CD14-positive monocyte (primary cell): ENCODE results near the gene ST7L. TPM values are rescaled to one million over a fixed set of nuclear protein-coding genes. Genes with fewer than 3 reads are reported as not detected.
"Not testable (repeated sequence)": the region's sequence is repeated elsewhere in the genome, so short reads cannot be mapped to it uniquely, and the experiment has no call there.

Source experiments
- DNase-seq, 3 donors: peaks; one replicate each; pipeline ENCODE4 v3.0.0-alpha.2; 2011 to 2022
- H2AFZ ChIP-seq: 2 replicates; pipeline ENCODE4 v1.6.0; 2012; ENCODE audit warnings: mild to moderate bottlenecking, low read depth, low read length, inconsistent platforms; ENCODE audit not compliant: insufficient read depth, poor library complexity, severe bottlenecking
- H3K27ac ChIP-seq, 2 donors: 1 replicate in 1 of 2; 2 replicates in 1 of 2; pipeline ENCODE4 v1.5.1; 2012 to 2013; ENCODE audit warnings: low read length in 2 of 2, control low read depth in 1 of 2, inconsistent platforms in 1 of 2, low read depth in 1 of 2, mild to moderate bottlenecking in 1 of 2
- H3K27me3 ChIP-seq, 2 donors: one replicate each; pipeline versions ENCODE4 v1.6.0 to v1.6.1; 2011 to 2013; ENCODE audit warnings: low read length in 2 of 2; ENCODE audit not compliant: control insufficient read depth in 2 of 2, insufficient read depth in 2 of 2
- H3K36me3 ChIP-seq, 2 donors: replicated peaks in 1 of 2; 1 replicate in 1 of 2; 2 replicates in 1 of 2; pipeline versions ENCODE4 v1.5.1 to v1.6.1; 2012 to 2013; ENCODE audit warnings: low read length in 2 of 2, control low read depth in 1 of 2, inconsistent platforms in 1 of 2, mild to moderate bottlenecking in 1 of 2; ENCODE audit not compliant: insufficient read depth in 2 of 2, control insufficient read depth in 1 of 2
- H3K4me1 ChIP-seq, 2 donors: 1 replicate in 1 of 2; 2 replicates in 1 of 2; pipeline versions ENCODE4 v1.5.1 to v1.6.1; 2012 to 2013; ENCODE audit warnings: low read length in 2 of 2, control low read depth in 1 of 2, inconsistent platforms in 1 of 2, mild to moderate bottlenecking in 1 of 2, moderate library complexity in 1 of 2; ENCODE audit not compliant: insufficient read depth in 2 of 2, control insufficient read depth in 1 of 2
- H3K4me2 ChIP-seq: replicated peaks from 2 replicates; pipeline ENCODE3; 2012; ENCODE audit warnings: low read length, moderate library complexity, mild to moderate bottlenecking; ENCODE audit not compliant: poor library complexity, severe bottlenecking; ENCODE audit errors: extremely low read depth
- H3K4me3 ChIP-seq, 3 experiments: fragments of 200-600 bp in 1 of 3; sonication (generic) in 1 of 3; replicated peaks in 1 of 3; 1 replicate in 2 of 3; 2 replicates in 1 of 3; pipeline ENCODE4 v1.5.1; 2011 to 2013; ENCODE audit warnings: low read length in 3 of 3, mild to moderate bottlenecking in 3 of 3, control low read depth in 2 of 3, low read depth in 2 of 3, inconsistent platforms in 1 of 3, moderate library complexity in 1 of 3
- H3K79me2 ChIP-seq: 2 replicates; pipeline ENCODE4 v1.6.0; 2012; ENCODE audit warnings: mild to moderate bottlenecking, control low read depth, inconsistent platforms, low read length, moderate library complexity; ENCODE audit not compliant: insufficient read depth
- H3K9ac ChIP-seq: 2 replicates; pipeline ENCODE4 v1.6.0; 2017; ENCODE audit warnings: low read length, mild to moderate bottlenecking; ENCODE audit not compliant: insufficient read depth, poor library complexity, severe bottlenecking
- H3K9me3 ChIP-seq, 2 donors: replicated peaks in 1 of 2; 1 replicate in 1 of 2; 2 replicates in 1 of 2; pipeline versions ENCODE4 v1.5.1 to v1.6.1; 2012 to 2013; ENCODE audit warnings: low read length in 2 of 2, control low read depth in 1 of 2; ENCODE audit not compliant: control insufficient read depth in 1 of 2, insufficient read depth in 1 of 2
- H4K20me1 ChIP-seq: 2 replicates; pipeline ENCODE4 v1.6.0; 2012; ENCODE audit warnings: mild to moderate bottlenecking, low read length, control low read depth, moderate library complexity; ENCODE audit not compliant: insufficient read depth
- H3K27ac Mint-ChIP-seq, 7 donors: one replicate each; pipeline ENCODE4 v1.8.0; 2020; ENCODE audit warnings: mild to moderate bottlenecking in 7 of 7, mixed read lengths in 7 of 7, moderate library complexity in 6 of 7, inconsistent platforms in 2 of 7
- H3K27me3 Mint-ChIP-seq, 3 donors: one replicate each; pipeline ENCODE4 v1.8.0; 2021 to 2022; ENCODE audit warnings: low read depth in 3 of 3, mild to moderate bottlenecking in 3 of 3, mixed read lengths in 3 of 3, moderate library complexity in 3 of 3, inconsistent platforms in 1 of 3
- H3K36me3 Mint-ChIP-seq, 2 donors: one replicate each; pipeline ENCODE4 v1.8.0; 2020; ENCODE audit warnings: mixed read lengths in 2 of 2, inconsistent platforms in 1 of 2, mild to moderate bottlenecking in 1 of 2
- H3K4me1 Mint-ChIP-seq: one replicate; pipeline ENCODE4 v1.8.0; 2020; ENCODE audit warnings: mild to moderate bottlenecking, mixed read lengths
- H3K4me3 Mint-ChIP-seq, 2 donors: one replicate each; pipeline ENCODE4 v1.8.0; 2020; ENCODE audit warnings: mild to moderate bottlenecking in 2 of 2, mixed read lengths in 2 of 2, moderate library complexity in 1 of 2
- H3K9me3 Mint-ChIP-seq, 7 donors: one replicate each; pipeline ENCODE4 v1.8.0; 2020 to 2022; ENCODE audit warnings: mixed read lengths in 7 of 7, mild to moderate bottlenecking in 6 of 7, moderate library complexity in 6 of 7, inconsistent platforms in 2 of 7
- WGBS: methylation state at CpG from one replicate; pipeline ENCODE4 v1.1.5; 2013; ENCODE audit warnings: missing lambda C conversion rate; ENCODE audit not compliant: insufficient coverage; 5-methylcytosine and 5-hydroxymethylcytosine counted together
- intact Hi-C, 2 donors: fragments of 100-400 bp; cut with micrococcal nuclease; formaldehyde crosslinking; loops; one replicate each; pipeline versions ENCODE4 v1.15.0 to v1.15.1; 2023
- polyA plus RNA-seq, 3 donors: library from polyadenylated mRNA; depleted of rRNA in 1 of 3; unstranded in 2 of 3; stranded (reverse) in 1 of 3; fragments of 300-500 nt in 2 of 3; fragments of >200 nt in 1 of 3; fragmentation: Illumina TruSeq in 2 of 3; gene quantifications; 1 replicate in 2 of 3; 2 replicates in 1 of 3; pipeline ENCODE4 v1.2.3, GENCODE V29; 2012 to 2021
- TF ChIP-seq, protein P1 (sequence below): fragments of 200-600 bp; IDR thresholded peaks from one replicate; pipeline ENCODE4 v1.8.0; 2022; ENCODE audit warnings: antibody characterized with exemption, mild to moderate bottlenecking

The ST7L gene
- polyA plus RNA-seq, 3 donors = 5.4 to 10.0 (median 6.1) TPM

DNA sequence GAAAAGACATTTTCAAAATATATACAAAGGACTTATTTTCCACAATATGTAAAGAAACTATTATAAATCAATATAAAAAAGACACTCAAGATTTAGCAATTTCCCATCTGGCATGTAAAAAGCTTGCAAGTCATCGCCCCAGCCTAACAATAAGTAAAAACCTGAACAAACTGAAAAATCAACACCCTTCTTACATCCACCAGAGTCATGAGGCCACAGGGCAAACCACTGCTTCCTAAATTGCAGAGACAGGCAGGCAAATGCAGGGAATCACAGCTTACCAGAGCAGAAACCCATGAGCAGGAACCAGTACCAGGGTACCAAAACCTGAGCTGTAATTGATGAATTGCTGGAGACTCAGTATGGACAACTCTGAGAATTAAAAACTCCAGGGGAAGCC, 126.9 kb downstream of the ST7L start:
- Mint-ChIP-seq H3K27me3 (peaks cover 0 to 11% (median 10%) of the 10 kb centered on the region in 3 donors), H3K27ac (no peak overlapping the region), H3K4me1 (peaks cover 4% of the 10 kb centered on the region), H3K4me3 (no peak overlapping the region), H3K36me3 (no peaks in the 10 kb centered on the region), H3K9me3 (no peaks in the 10 kb centered on the region)
- no peak for DNase-seq
- Histone ChIP-seq H3K36me3 (no peaks in the 10 kb centered on the region), H3K4me3 (no peak overlapping the region), H3K79me2 (no peaks in the 10 kb centered on the region), H3K27ac (no peak overlapping the region), H3K4me1 (peaks cover 2 to 3% of the 10 kb centered on the region in 2 donors), H3K4me2 (no peak overlapping the region), H3K27me3 (no peaks in the 10 kb centered on the region), H3K9ac (no peak overlapping the region), H2AFZ (no peak overlapping the region), H3K9me3 (no peaks in the 10 kb centered on the region), H4K20me1 (no peaks in the 10 kb centered on the region)
- 0% methylated on average over 1 of the region's 1 CpG for WGBS
- TF ChIP-seq, protein P1, sequence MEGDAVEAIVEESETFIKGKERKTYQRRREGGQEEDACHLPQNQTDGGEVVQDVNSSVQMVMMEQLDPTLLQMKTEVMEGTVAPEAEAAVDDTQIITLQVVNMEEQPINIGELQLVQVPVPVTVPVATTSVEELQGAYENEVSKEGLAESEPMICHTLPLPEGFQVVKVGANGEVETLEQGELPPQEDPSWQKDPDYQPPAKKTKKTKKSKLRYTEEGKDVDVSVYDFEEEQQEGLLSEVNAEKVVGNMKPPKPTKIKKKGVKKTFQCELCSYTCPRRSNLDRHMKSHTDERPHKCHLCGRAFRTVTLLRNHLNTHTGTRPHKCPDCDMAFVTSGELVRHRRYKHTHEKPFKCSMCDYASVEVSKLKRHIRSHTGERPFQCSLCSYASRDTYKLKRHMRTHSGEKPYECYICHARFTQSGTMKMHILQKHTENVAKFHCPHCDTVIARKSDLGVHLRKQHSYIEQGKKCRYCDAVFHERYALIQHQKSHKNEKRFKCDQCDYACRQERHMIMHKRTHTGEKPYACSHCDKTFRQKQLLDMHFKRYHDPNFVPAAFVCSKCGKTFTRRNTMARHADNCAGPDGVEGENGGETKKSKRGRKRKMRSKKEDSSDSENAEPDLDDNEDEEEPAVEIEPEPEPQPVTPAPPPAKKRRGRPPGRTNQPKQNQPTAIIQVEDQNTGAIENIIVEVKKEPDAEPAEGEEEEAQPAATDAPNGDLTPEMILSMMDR = no peak
- intact Hi-C loops = no loop called here

DNA sequence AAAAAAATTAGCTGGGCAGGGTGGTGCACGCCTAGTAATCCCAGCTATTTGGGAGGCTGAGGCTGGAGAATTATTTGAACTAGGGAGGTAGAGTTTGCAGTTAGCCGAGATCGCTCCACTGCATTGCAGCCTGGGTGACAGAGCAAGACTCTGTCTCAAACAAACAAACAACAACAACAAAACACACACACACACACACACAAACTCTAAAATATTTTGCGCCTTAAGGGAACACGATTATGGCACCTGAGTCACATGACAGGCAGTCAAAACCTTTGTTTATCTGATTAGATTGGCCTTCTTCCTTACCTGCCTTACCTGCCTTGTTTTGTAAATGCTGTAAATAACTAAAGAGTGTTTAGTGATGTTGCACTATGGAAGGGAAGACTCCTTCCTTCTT, 130.8 kb downstream of the ST7L start:
- TF ChIP-seq, protein P1 = no peak
- Mint-ChIP-seq H3K36me3 (no peaks in the 10 kb centered on the region), H3K4me3 (no peak overlapping the region), H3K27me3 (peaks cover under 1 to 3% (median 2%) of the 10 kb centered on the region in 3 donors), H3K9me3 (no peaks in the 10 kb centered on the region), H3K4me1 (peaks cover 13% of the 10 kb centered on the region), H3K27ac (no peak overlapping the region)
- H2AFZ ChIP-seq = no peak overlapping the region
- no peak overlapping the region for H3K4me3 ChIP-seq
- H3K27me3 ChIP-seq = no peaks in the 10 kb centered on the region
- H3K9me3 ChIP-seq = no peaks in the 10 kb centered on the region
- peaks cover 3 to 11% of the 10 kb centered on the region in 2 donors for H3K4me1 ChIP-seq
- no peaks in the 10 kb centered on the region for H3K36me3 ChIP-seq
- H3K9ac ChIP-seq = no peak overlapping the region
- WGBS = no CpG with 5 or more reads among the region's 5 CpGs
- no peak for DNase-seq
- H4K20me1 ChIP-seq = no peaks in the 10 kb centered on the region
- intact Hi-C loops = no loop called here
- no peaks in the 10 kb centered on the region for H3K79me2 ChIP-seq
- no peak overlapping the region for H3K27ac ChIP-seq
- no peak overlapping the region for H3K4me2 ChIP-seq

DNA sequence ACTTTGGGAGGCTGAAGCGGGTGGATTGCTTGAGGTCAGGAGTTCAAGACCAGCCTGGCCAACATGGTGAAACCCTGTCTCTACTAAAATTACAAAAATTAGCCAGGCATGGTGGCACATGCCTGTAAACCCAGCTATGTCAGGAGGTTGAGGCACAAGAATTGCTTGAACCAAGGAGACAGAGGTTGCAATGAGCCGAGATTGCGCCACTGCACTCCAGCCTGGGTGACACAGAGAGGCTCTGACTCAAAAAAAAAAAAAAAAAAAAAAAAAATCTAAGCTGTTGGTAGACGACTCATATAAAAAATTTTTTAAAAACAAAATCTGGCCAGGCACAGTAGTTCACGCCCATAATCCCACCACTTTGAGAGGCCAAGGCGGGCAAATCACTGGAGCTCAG, 131.3 kb downstream of the ST7L start:
- H3K27me3 ChIP-seq, H4K20me1 ChIP-seq, H3K4me3 ChIP-seq, H3K27me3 Mint-ChIP-seq, H3K9ac ChIP-seq, H3K4me2 ChIP-seq, H2AFZ ChIP-seq, H3K9me3 Mint-ChIP-seq, H3K9me3 ChIP-seq, H3K79me2 ChIP-seq, H3K36me3 Mint-ChIP-seq, intact Hi-C loops, H3K36me3 ChIP-seq, H3K4me3 Mint-ChIP-seq, H3K27ac ChIP-seq: not testable (repeated sequence)
- Mint-ChIP-seq H3K27ac (peak overlapping the region in 1 of 7 donors; percentile 14), H3K4me1 (peaks cover 13% of the 10 kb centered on the region)
- H3K4me1 ChIP-seq = peaks cover 3 to 11% of the 10 kb centered on the region in 2 donors
- DNase-seq = peak in 2 of 3 donors; percentile 16 to 43
- WGBS = 80% methylated on average over 2 of the region's 6 CpGs
